H1 (cell line): Measurements from ENCODE around the gene LIFR. TPM values are rescaled to one million over a fixed set of nuclear protein-coding genes. Genes with fewer than 3 reads are reported as not detected.

Experiments used
- CTCF ChIA-PET: fragments of 300-600 bp; sonication (Branson Sonifier 250); formaldehyde crosslinking; loops from one replicate; lab custom pipeline; 2021; ENCODE audit not compliant: partially characterized antibody; lab: Charles Lee
- POLR2A ChIA-PET: fragments of 300-600 bp; sonication (Branson Sonifier 250); formaldehyde crosslinking; loops from one replicate; lab custom pipeline; 2021; ENCODE audit warnings: inconsistent platforms; ENCODE audit not compliant: partially characterized antibody; lab: Charles Lee
- DNase-seq, 2 experiments: peaks; one replicate each; pipeline versions ENCODE4 v3.0.0 to v3.0.0-alpha.2; 2010 to 2022; ENCODE audit warnings: low spot score in 2 of 2, low read depth in 1 of 2, mixed read lengths in 1 of 2
- FAIRE-seq: peaks from 2 replicates; lab custom pipeline; 2011; peaks lifted over from hg19 to GRCh38; lab: Jason Lieb, UNC
- H2AFZ ChIP-seq: 2 replicates; pipeline ENCODE4 v1.8.1; 2012; ENCODE audit warnings: low read length, inconsistent platforms
- H2AK5ac ChIP-seq: 2 replicates; pipeline ENCODE4 v1.6.1; 2013; ENCODE audit warnings: low read depth, low read length
- H2BK120ac ChIP-seq: replicated peaks from 2 replicates; pipeline ENCODE3; 2013; ENCODE audit warnings: low read depth, low read length, inconsistent platforms
- H2BK12ac ChIP-seq: 2 replicates; pipeline ENCODE4 v1.6.1; 2013; ENCODE audit warnings: low read depth, low read length
- H2BK15ac ChIP-seq: 2 replicates; pipeline ENCODE4 v1.6.1; 2013; ENCODE audit warnings: low read length
- H2BK20ac ChIP-seq: 2 replicates; pipeline ENCODE4 v1.6.1; 2013; ENCODE audit warnings: low read length
- H2BK5ac ChIP-seq: 2 replicates; pipeline ENCODE4 v1.6.1; 2013; ENCODE audit warnings: low read depth, low read length
- H3K14ac ChIP-seq: 2 replicates; pipeline ENCODE4 v1.6.1; 2013; ENCODE audit warnings: inconsistent platforms; ENCODE audit not compliant: insufficient read length
- H3K18ac ChIP-seq: 2 replicates; pipeline ENCODE4 v1.6.1; 2013; ENCODE audit warnings: low read length; ENCODE audit errors: extremely low read depth
- H3K23ac ChIP-seq: 2 replicates; pipeline ENCODE4 v1.6.1; 2013; ENCODE audit warnings: inconsistent platforms; ENCODE audit not compliant: insufficient read length
- H3K23me2 ChIP-seq: 2 replicates; pipeline ENCODE4 v1.6.1; 2013; ENCODE audit warnings: low read depth, low read length
- H3K27ac ChIP-seq: 2 replicates; pipeline ENCODE4 v1.6.1; 2011; ENCODE audit warnings: low read depth, low read length, inconsistent platforms
- H3K27me3 ChIP-seq, 4 experiments: replicated peaks in 1 of 4; 1 replicate in 1 of 4; 2 replicates in 3 of 4; pipeline versions ENCODE4 v1.6.1 to v1.8.1; 2011 to 2013; ENCODE audit warnings: low read length in 3 of 4, mild to moderate bottlenecking in 3 of 4, inconsistent platforms in 2 of 4, mixed read lengths in 2 of 4, moderate library complexity in 1 of 4; ENCODE audit not compliant: control insufficient read depth in 3 of 4, insufficient read depth in 3 of 4; ENCODE audit errors: extremely low read depth in 1 of 4
- H3K36me3 ChIP-seq, 4 experiments: 2 replicates each; pipeline versions ENCODE4 v1.6.1 to v1.8.1; 2011 to 2013; ENCODE audit warnings: mild to moderate bottlenecking in 4 of 4, low read length in 3 of 4, moderate library complexity in 2 of 4, control low read depth in 1 of 4, inconsistent platforms in 1 of 4; ENCODE audit not compliant: insufficient read depth in 4 of 4, control insufficient read depth in 2 of 4
- H3K4ac ChIP-seq: replicated peaks from 2 replicates; pipeline ENCODE3; 2013; ENCODE audit warnings: low read length, low read depth, mixed read lengths, inconsistent platforms; ENCODE audit not compliant: insufficient read length
- H3K4me1 ChIP-seq, 4 experiments: replicated peaks in 1 of 4; 1 replicate in 1 of 4; 2 replicates in 3 of 4; pipeline versions ENCODE4 v1.6.1 to v1.8.1; 2011 to 2013; ENCODE audit warnings: low read length in 3 of 4, inconsistent platforms in 2 of 4, mixed read lengths in 1 of 4; ENCODE audit not compliant: insufficient read depth in 4 of 4, control insufficient read depth in 3 of 4
- H3K4me2 ChIP-seq, 2 experiments: 2 replicates each; pipeline versions ENCODE4 v1.6.1 to v1.8.1; 2011 to 2013; ENCODE audit warnings: low read depth in 2 of 2, low read length in 2 of 2, control low read depth in 1 of 2, inconsistent platforms in 1 of 2, mild to moderate bottlenecking in 1 of 2; ENCODE audit not compliant: insufficient read depth in 1 of 2
- H3K4me3 ChIP-seq, 4 experiments: fragments of 200-600, 300-600 bp in 1 of 4; sonication (generic), shearing (Covaris generic), sonication (Bioruptor Twin) in 1 of 4; 2 replicates each; pipeline versions ENCODE4 v1.5.1 to v1.8.1; 2011 to 2016; ENCODE audit warnings: low read length in 4 of 4, low read depth in 3 of 4, control low read depth in 2 of 4, inconsistent platforms in 2 of 4, mild to moderate bottlenecking in 2 of 4, mixed read lengths in 1 of 4, moderate library complexity in 1 of 4; ENCODE audit not compliant: insufficient read depth in 2 of 4; ENCODE audit errors: extremely low read depth in 1 of 4
- H3K56ac ChIP-seq: replicated peaks from 2 replicates; pipeline ENCODE3; 2013; ENCODE audit warnings: low read depth, mild to moderate bottlenecking, mixed read lengths, low read length, inconsistent platforms; ENCODE audit not compliant: insufficient read length
- H3K79me1 ChIP-seq: 2 replicates; pipeline ENCODE4 v1.6.1; 2013; ENCODE audit warnings: low read depth, low read length, control low read depth
- H3K79me2 ChIP-seq, 2 experiments: 2 replicates each; pipeline versions ENCODE4 v1.6.1 to v1.8.1; 2012 to 2013; ENCODE audit warnings: low read length in 2 of 2, mild to moderate bottlenecking in 2 of 2, inconsistent platforms in 1 of 2; ENCODE audit not compliant: insufficient read depth in 2 of 2, control insufficient read depth in 1 of 2
- H3K9ac ChIP-seq, 4 experiments: replicated peaks in 1 of 4; 1 replicate in 1 of 4; 2 replicates in 3 of 4; pipeline versions ENCODE4 v1.6.1 to v1.8.1; 2011 to 2013; ENCODE audit warnings: low read depth in 3 of 4, low read length in 3 of 4, control low read depth in 2 of 4, mild to moderate bottlenecking in 2 of 4, moderate library complexity in 2 of 4, inconsistent platforms in 1 of 4; ENCODE audit errors: extremely low read depth in 1 of 4
- H3K9me3 ChIP-seq, 2 experiments: 2 replicates each; pipeline versions ENCODE4 v1.6.1 to v1.8.1; 2012 to 2013; ENCODE audit warnings: mild to moderate bottlenecking in 2 of 2, moderate library complexity in 2 of 2, control low read depth in 1 of 2, inconsistent platforms in 1 of 2, low read depth in 1 of 2, low read length in 1 of 2, mixed read lengths in 1 of 2; ENCODE audit not compliant: insufficient read depth in 2 of 2
- H4K20me1 ChIP-seq, 2 experiments: replicated peaks in 1 of 2; 2 replicates each; pipeline versions ENCODE3 to v1.8.1; 2011 to 2013; ENCODE audit warnings: inconsistent platforms in 2 of 2, low read length in 2 of 2, mild to moderate bottlenecking in 1 of 2; ENCODE audit not compliant: insufficient read depth in 2 of 2, control insufficient read depth in 1 of 2
- H4K5ac ChIP-seq: 2 replicates; pipeline ENCODE4 v1.6.1; 2013; ENCODE audit warnings: low read length, low read depth, mixed read lengths, inconsistent platforms; ENCODE audit not compliant: insufficient read length
- H4K8ac ChIP-seq: 2 replicates; pipeline ENCODE4 v1.8.0; 2013; ENCODE audit warnings: mild to moderate bottlenecking, moderate library complexity, low read length, inconsistent platforms; ENCODE audit not compliant: insufficient read depth; ENCODE audit errors: extremely low read depth
- H4K91ac ChIP-seq: replicated peaks from 2 replicates; pipeline ENCODE3; 2013; ENCODE audit warnings: low read length, mixed read lengths, inconsistent platforms; ENCODE audit not compliant: insufficient read length
- BACH1 ChIP-seq: IDR thresholded peaks from 2 replicates; pipeline ENCODE4 v1.6.1; 2012; ENCODE audit warnings: low read length, improper control_type of control experiment
- POU5F1 ChIP-seq: IDR thresholded peaks from 2 replicates; pipeline ENCODE4 v1.6.1; 2011; ENCODE audit warnings: low read depth, mild to moderate bottlenecking, low read length, moderate library complexity
- RXRA ChIP-seq: IDR thresholded peaks from 2 replicates; pipeline ENCODE4 v1.6.1; 2011; ENCODE audit warnings: low read depth, mild to moderate bottlenecking, low read length, moderate library complexity; ENCODE audit not compliant: insufficient read depth
- YY1 ChIP-seq: IDR thresholded peaks from 2 replicates; pipeline ENCODE4 v1.6.1; 2011; ENCODE audit warnings: low read depth, mild to moderate bottlenecking, low read length
- ZNF274 ChIP-seq: IDR thresholded peaks from 2 replicates; pipeline ENCODE4 v1.7.0; 2012; ENCODE audit warnings: low read length, borderline replicate concordance; ENCODE audit errors: extremely low read depth
- WGBS, 2 experiments: shearing (Covaris generic) in 1 of 2; methylation state at CpG; one replicate each; pipeline versions ENCODE4 v1.1.6 to v1.1.7; 2013 to 2015; ENCODE audit warnings: low lambda C conversion rate in 2 of 2, mixed read lengths in 2 of 2, inconsistent platforms in 1 of 2, low coverage in 1 of 2, missing lambda C conversion rate in 1 of 2; ENCODE audit not compliant: insufficient replicate concordance in 2 of 2, insufficient coverage in 1 of 2, insufficient read length in 1 of 2; ENCODE audit errors: extremely low coverage in 1 of 2, missing lambda C conversion rate in 1 of 2; 5-methylcytosine and 5-hydroxymethylcytosine counted together
- polyA plus RNA-seq, 7 experiments: library from polyadenylated mRNA; depleted of rRNA in 3 of 7; stranded (reverse) in 5 of 7; unstranded in 2 of 7; fragments of >200 nt in 5 of 7; fragments of 200-250 nt in 2 of 7; gene quantifications; 1 replicate in 5 of 7; 2 replicates in 1 of 7; 4 replicates in 1 of 7; pipeline versions ENCODE4 v1.2.1 to v1.2.3, GENCODE V29; 2011 to 2013; ENCODE audit warnings: missing spikeins in 2 of 7, mixed read lengths in 2 of 7
- total RNA-seq: library from RNA; stranded (reverse); fragmentation: NEBNext Ultra II Directional; extraction: Animal tissue kit (Norgen Biotek cat#: 25700); gene quantifications from 2 replicates; pipeline ENCODE4 v1.2.1, GENCODE V29; 2021

The LIFR gene
- total and polyA plus RNA-seq, 2 of the 8 experiments (the other 6 are each of a cell fraction or from before 2014, with no cell fraction given), result 2.0 to 18.9 TPM

GRCh38 chr5:38462976-38463633 is 93.3 kb downstream of the LIFR start:
- peaks cover 0 to 7% (median 2%) of the 10 kb centered on the region in 4 experiments; a peak in 3 of 7 replicates for H3K4me1 ChIP-seq
- H3K9me3 ChIP-seq, result no peaks in the 10 kb centered on the region
- no peak overlapping the region for H2BK12ac ChIP-seq
- H2BK5ac ChIP-seq, result no peak overlapping the region
- no peak overlapping the region for H2AK5ac ChIP-seq
- H4K5ac ChIP-seq, result no peak overlapping the region
- no peak overlapping the region for H3K4me2 ChIP-seq
- H3K23ac ChIP-seq, result no peak overlapping the region
- H3K79me2 ChIP-seq, result no peaks in the 10 kb centered on the region
- no peaks in the 10 kb centered on the region for H3K27me3 ChIP-seq
- POLR2A ChIA-PET, result no interaction called here
- no peak overlapping the region for H3K27ac ChIP-seq
- no peak for TF ChIP-seq POU5F1
- peak; percentile 55; the same call in 1 of the 2 replicates for TF ChIP-seq BACH1
- no peak for TF ChIP-seq RXRA
- no peak for TF ChIP-seq ZNF274
- no peak for TF ChIP-seq YY1
- FAIRE-seq (no peak), DNase-seq (no peak)
- H2BK20ac ChIP-seq, result no peak overlapping the region
- H2BK120ac ChIP-seq, result no peak overlapping the region
- 93% methylated on average over 7 of the region's 7 CpGs; no CpG with 5 or more reads in 1 of the 2 experiments for whole genome bisulfite sequencing, 2 experiments
- H3K18ac ChIP-seq, result no peak overlapping the region
- no peak overlapping the region for H3K4me3 ChIP-seq
- no peak overlapping the region for H3K9ac ChIP-seq
- no peak overlapping the region for H3K14ac ChIP-seq
- H2AFZ ChIP-seq, result no peak overlapping the region
- no peaks in the 10 kb centered on the region for H3K79me1 ChIP-seq
- H3K56ac ChIP-seq, result no peak overlapping the region
- H2BK15ac ChIP-seq, result no peak overlapping the region
- no peaks in the 10 kb centered on the region for H3K23me2 ChIP-seq
- CTCF ChIA-PET, result interaction anchor here (0.9 to 2.5 kb wide), 4 partner anchors 21 to 87 kb away, joined by 3 to 7 read pairs (median 4); no protein-coding TSS in a partner anchor
- no peaks in the 10 kb centered on the region for H3K36me3 ChIP-seq
- no peak overlapping the region for H3K4ac ChIP-seq
- no peaks in the 10 kb centered on the region for H4K20me1 ChIP-seq
- H4K8ac ChIP-seq, result no peak overlapping the region
- no peak overlapping the region for H4K91ac ChIP-seq
